ENCODE results near the gene HOOK1.
"Not testable (repeated sequence)": the region's sequence is repeated elsewhere in the genome, so short reads cannot be mapped to it uniquely, and the experiment has no call there.

The HOOK1 gene

DNA sequence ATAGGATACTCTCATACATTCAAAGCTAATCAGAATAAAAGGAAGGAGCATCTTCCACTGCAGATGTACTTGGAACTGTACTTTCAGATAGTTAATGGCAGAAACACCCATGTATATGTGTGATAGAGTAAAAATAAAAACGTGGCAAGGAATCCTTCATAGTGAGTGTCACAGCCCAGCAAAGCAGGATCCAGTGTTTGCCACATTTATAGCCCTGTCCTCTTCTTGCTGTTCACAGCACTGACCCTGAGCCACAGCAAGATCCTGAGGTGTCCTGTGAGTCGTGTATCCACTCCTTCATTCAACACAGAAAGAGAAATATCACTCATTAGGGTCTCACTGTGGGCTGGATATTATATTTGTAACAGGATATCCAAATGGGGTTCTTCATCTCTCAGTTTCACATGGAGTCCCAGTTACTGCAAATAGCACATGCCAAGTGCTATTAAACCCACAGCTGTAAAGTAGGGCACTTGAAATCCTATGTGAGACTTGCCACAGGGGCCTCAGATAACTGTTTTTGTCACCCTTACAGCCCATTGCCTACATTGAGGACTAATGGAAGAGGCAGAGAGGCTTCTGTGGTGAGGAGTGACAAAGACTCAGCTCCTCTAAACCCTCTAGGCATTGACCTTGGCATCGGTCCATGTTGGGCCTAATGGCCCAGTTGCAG is 70.5 kb downstream of the HOOK1 start:
- DNase-seq (ENCODE audit: low read depth): no peak

DNA sequence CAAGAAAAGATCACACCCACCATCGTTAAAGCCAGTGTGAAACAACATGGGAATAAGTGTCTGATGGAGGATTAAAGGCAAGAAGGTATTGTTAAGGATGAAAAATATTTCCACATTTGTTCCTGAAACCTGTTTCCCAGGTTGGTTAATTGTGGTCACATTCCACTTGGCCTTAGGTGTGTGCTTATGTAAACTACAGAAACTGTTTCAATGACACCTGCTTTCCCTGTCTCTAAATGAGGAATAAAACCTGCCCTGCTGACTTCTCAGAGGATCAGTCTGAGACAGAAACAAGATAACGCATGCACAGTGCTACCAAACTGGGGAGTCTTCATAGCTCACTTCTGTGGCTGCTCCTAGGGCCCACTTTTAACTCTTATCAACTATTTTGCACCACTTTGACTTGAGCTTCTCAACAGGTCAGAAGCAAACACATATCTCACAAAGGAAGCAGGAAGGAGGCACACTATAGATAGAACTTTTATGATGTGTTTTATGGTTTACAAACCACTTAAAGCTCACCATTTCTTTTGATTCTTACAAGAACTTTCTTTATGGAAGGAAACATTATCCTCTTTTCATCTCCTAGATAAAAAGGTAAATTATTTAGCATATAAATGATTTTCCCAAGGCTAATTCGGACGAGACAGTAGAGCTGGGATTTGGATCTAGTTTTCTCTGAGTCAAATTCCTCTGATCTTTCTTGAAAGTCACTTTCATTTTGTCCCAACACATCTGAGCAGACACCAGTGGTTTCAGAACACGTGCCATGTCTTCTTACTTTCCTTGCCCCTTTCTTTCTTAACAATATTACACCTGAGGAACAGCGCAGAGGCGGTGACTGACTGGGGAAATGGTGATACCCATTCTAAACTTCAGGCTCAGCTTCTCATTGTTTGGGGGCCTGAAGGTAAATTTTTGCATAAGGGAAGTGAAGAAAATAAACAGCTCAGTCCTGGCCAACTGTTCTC is 78.4 kb downstream of the HOOK1 start:
- DNase-seq (ENCODE audit: low read depth): no peak

DNA sequence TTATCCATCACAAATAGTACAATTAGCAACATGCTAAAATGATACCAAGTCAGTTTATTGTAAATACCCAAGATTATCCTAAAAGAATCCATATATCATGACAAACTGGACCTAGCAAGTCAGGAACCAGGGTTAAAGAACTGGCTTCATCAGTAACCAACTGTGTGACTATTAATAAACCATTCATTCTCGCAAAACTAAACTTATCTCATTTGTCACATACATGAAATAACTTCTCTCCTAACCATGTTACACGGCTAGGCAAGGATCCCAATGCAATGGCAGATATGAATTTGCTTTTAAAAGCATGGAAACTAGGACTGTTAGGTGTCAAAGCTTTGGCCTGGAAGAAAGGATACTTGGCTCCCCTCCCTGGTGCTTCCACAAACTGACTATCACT is 82.4 kb downstream of the HOOK1 start:
- no peak for DNase-seq (ENCODE audit: low read depth)

DNA sequence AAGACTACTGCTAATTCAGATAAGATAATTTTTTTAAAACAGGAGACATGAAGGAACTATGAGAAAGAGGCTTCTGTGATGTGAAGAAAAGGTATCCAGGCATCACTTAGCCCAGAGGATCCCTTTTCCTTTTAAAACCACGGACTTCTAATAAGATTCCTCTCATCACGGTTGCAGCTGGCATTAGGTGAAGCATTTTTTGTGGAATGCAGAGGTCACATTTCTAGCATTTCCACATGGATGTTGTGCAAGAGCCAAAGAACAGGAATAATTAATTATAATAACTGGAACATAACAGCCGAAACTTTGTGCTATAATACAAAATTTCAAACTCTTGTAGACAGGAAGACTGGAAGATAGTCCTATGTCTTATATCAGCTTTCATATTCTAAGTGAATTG is 84.2 kb downstream of the HOOK1 start:
- no peak for DNase-seq (ENCODE audit: low read depth)

DNA sequence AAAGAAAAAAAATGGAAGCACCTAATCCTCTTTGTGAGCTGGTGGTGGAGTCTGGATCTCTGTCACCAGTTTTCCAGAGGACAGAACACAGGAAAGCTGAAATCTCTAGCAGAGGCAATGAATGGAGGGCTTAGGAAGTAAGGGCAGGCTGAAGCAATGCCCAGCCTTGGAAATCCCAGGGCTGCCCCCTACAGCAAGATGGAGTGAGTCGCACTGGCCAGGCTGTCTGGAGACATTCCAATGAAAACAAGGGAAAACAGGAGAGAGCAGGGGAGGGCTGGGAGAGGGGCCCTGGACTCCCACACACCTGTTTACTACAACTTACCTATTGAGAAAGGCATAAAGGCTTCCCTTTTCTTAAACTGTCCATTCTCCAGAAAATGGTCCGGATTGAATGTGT is 85.9 kb downstream of the HOOK1 start:
- DNase-seq (ENCODE audit: low read depth): no peak

DNA sequence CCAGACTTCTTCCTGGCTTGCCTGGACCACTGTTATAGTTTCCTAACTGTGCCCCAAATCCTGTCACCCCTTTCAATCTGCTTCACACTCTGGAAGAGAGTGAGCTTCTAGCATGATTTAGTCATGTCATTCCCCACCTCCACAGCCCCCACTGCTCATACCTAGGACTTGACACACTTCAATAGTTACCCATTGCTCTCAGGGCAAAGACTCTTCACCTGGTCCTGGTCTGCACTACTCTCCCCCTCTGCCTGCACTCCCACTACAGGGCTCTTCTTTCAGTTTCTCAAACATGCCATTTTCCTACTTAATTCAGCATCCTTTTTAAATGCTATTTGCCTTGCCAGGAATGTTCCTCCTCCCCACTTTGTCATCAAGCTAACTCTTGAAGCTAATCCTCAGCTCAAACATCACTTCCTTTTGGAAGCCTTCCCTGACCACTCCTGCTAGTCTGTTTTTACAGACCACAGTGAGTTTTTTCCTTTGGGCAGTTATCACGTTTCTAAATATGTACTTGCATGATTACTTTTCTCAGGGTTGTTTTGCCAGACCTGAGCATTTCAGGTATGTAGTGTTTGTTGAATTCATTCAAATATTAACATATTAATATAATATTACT is 87.1 kb downstream of the HOOK1 start:
- no peak for DNase-seq (ENCODE audit: low read depth)

DNA sequence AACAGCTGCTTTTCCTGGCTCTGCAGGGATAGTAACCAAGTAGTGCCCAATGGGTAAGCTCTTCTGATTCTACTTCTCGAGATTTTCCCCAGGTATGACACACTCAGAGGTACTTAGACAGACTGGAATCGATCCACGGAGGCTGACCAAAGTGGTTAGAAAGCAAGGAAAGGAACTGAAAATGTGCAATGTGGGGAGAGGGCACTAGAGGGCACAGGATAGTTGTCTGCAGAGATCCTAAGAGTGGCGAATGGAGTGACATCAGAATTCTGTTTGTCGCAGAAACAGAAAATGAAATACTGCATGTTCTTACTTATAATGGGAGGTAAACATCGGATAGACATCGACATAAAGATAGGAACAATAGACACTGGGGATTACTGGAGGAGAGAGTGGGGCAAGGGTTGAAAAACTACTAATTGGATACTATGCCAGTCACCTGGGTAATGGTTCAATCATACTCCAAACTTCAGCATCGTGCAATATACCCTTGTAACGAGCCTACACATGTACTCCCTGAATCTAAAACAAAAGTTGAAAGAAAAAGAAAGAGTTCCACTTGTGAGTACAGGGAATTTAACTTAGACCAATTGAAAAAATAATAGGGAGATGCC is 88.5 kb downstream of the HOOK1 start:
- DNase-seq (ENCODE audit: low read depth): no peak

DNA sequence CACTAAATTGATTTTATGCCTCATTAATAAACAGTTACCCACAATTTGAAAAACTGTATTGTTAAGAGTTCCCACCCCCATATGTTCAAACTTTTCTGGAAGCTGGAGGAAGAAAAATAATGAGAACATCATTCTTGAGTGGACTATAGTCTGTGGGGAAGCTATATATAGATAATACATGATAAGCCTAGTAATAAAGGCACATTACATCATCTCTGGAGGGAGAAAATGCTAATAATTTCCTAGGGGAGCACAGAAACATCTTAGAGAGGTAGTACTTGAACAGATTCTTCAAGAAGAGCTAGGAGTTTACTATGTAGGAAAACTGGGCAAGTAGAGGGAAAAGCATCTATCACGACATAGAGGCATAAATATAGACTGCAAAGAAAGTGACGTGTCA is 92.2 kb downstream of the HOOK1 start:
- DNase-seq (ENCODE audit: low read depth): no peak

DNA sequence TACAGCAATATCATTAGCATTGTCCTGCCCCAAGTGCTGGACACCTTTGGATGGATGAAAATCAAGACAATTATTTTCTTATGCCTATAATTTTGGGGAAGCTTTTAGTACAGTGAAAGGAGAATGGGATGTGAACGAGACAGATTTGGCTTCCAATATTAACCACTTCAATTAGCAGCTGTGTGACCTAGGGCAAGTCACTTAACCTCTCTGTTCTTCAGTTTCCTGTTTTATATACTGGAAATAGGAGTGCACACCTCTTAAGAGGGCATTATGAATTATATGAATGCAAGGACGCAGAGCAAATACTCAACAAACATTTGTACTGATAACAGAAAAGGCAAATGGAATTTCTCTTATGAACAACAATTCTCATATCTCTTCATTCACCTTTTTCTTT is 93.3 kb downstream of the HOOK1 start:
- DNase-seq (ENCODE audit: low read depth): no peak

DNA sequence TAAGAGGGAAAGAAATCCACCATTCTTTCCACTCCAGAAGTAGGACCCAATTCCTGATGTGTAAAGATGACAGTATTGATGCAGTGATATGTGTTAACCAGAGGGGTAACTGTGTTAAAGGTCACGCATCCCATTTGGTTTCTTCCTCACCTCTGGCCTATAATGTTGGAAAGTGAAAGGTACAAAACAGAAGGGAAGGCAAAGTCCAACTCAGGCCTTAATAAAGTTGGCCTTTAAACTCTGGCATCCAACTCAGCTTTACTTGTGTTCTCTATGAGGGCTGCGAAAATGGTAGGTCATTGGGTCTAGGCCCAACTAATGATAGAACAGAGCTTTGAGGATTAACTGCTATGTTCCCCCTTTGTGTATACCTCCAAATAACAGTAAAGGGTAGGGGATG is 93.9 kb downstream of the HOOK1 start:
- DNase-seq (ENCODE audit: low read depth): no peak

DNA sequence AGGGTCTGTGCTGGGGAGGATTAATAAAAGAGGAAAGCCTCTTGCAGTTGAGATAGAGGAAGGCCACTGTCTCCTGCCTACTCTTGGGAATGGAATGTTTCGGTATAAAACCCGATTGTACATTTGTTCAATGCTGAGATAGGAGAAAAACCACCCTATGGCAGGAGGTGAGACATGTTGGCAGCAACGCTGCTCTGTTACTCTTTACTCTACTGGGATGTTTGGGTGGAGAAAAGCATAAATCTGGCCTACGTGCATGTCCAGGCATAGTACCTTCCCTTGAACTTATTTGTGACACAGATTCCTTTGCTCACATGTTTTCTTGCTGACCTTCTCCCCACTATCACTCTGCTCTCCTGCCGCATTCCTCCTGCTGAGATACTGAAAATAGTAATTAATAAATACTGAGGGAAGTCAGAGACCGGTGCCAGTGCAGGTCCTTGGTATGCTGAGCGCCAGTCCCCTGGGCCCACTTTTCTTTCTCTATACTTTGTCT is 100.1 kb downstream of the HOOK1 start:
- DNase-seq (ENCODE audit: low read depth): not testable (repeated sequence)

DNA sequence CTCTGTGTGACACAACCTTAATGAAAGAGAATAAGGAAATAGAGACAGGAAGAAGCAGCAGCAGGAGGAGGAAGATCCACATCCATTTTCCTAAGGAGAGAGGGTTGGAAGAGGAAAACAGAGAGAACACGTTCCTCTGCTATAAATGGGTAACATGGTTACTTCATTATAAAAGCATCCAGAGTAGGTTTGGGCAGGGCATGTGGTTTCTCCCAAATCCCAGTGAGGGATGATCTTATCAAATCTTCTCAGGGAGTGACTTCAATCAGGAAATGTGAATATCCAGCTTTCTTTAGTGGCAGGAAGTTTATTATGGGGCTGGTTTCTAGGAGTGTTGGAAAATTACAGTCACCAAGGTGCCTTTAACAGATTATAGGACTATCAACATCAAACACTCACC is 100.8 kb downstream of the HOOK1 start:
- no peak for DNase-seq (ENCODE audit: low read depth)

DNA sequence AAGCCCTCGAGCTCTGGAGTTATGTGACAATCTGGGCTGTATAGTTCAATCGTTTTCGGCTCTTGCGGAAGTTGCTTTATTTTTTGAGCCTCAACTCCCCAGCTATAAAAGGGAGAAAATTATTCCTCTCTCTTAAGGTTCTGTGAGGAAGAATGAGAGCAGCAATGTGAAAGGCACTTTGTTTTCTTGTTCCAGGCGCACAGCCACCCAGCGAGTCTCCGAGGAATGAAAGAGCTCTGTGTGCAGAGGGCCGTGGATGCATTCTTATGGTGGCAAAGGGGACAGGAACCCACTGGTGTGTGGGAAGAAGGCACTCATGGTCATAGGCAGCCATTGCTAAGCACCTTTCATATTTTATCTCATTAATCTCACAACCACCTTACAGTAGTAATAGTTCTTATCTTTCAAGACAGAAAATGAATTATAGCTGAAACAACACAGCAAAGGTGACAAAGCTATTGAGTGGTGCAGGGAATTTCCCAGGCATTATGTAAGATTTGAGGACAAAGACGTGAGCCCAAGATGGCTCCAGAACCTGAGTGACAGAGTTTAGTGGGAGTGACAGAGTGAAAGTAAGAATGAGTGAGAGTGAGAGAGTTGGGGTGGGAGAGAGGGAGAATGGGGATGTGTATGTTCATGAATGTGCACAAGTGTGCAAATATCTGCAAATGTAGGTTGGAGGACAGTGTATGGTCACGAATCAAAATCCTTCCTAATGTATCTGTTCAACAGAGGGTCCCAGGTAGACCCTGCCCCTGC is 102.5 kb downstream of the HOOK1 start:
- no peak for DNase-seq (ENCODE audit: low read depth)

DNA sequence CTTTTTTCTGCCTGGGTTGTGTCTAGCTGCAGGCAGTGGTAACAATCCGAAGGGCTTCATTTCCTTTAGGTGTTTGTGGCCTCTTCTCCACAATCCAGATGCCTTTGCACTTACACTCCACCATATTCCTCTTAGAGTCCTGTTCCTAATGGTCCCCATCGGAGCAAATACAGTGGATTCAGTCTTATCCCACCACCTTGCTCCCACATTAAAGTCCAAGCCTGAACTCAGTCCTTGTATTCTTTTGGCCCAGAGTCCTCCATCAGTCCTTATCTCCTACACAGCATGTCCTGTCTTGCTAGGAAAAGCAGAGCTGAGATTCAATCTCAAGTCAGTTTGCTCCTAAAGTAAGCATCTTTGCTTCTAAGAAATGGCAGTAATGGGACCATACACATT is 103.0 kb downstream of the HOOK1 start:
- no peak for DNase-seq (ENCODE audit: low read depth)

DNA sequence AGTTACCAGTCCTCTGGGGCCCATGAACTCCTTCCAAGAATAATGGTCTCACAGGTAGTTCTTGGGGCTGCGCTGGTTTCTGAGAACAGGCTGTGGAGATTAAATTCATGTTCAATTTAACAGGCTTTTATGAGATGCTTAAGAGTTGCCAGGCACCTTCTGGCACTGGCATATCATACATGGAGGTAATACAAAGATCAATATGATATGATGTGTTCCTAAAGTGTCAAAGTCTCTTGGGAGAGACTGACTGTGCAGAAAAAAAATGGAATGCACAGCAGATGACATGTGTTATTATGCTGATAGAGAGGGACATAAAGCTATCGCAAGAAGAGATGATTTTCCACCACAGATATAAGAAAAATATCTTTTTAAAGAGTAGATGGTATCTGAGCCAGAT is 105.0 kb downstream of the HOOK1 start:
- DNase-seq (ENCODE audit: low read depth): no peak

DNA sequence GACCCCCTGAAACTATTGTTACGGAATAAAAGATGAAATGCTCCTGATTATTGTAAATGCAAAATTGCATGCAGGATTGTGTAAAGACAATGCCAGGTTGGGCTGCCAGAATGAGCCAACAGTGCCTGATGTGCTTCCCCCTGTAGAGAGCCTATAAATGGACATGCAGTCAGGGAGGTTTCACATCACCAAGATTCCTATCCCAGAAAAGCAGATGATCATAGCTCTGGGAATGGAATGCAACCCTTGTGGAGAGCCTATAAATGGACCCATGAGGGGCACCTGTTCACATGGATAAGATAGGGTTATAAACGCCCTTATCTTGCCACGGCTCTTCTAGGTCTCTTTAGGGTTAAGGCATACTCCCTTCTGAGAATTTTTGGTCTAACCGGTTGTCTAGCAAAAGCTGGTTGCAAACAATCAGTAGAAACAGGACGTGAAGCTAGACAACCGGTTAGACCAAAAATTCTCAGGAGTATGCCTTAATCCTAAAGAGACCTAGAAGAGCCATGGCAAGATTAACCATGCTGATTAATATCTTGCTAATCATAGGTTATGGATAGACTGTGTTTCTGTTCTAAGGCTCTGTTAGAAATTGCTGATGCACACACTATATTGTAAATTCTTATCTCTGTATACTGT is 106.6 kb downstream of the HOOK1 start:
- DNase-seq (ENCODE audit: low read depth): not testable (repeated sequence)

DNA sequence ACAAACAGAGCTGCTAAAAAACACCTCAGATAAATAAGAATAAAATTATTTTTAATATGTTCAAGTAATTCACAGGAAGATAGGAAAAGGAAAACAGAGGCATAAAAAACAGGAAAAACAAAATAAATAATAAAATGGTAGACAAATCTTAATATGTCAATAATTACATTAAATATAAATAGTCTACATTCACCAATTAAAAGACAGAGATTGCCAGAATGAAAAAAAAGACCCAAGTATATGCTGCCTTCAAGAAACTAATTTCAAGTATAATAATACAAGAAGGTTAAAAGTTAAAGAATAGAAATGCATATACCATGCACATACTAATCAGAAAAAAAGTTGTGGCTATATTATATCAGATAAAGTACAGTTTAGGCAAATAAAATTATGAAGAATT is 109.9 kb downstream of the HOOK1 start:
- DNase-seq (ENCODE audit: low read depth): no peak

All from stimulated activated CD8-positive, alpha-beta memory T cell treated with anti-CD3 and anti-CD28 coated beads, Interleukin-12 subunit alpha, Interleukin-12 subunit beta, amount 100 ng/mL, for 1 hour (primary cell).